ENCODE results near the gene SMTNL2.

DNA sequence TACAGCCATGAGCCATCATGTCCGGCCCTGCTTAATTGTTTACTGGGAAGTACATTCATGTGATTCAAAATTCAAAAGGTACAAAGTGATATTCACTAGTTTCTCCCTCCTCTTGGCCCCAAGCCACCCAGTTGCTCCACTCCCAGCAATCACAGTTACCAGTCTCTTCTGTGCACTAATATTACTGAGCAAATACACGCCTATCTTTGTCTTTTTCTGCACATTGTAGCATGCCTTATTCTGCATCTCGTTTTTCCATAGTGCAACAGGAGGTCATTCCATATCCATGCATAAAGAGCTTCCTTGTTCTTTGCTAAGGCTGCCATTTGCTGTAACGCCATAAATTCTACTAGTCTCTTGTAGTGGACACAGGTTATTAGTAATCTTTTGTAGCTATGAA, 59.3 kb downstream of the SMTNL2 start:
- TF ChIP-seq, protein P1, sequence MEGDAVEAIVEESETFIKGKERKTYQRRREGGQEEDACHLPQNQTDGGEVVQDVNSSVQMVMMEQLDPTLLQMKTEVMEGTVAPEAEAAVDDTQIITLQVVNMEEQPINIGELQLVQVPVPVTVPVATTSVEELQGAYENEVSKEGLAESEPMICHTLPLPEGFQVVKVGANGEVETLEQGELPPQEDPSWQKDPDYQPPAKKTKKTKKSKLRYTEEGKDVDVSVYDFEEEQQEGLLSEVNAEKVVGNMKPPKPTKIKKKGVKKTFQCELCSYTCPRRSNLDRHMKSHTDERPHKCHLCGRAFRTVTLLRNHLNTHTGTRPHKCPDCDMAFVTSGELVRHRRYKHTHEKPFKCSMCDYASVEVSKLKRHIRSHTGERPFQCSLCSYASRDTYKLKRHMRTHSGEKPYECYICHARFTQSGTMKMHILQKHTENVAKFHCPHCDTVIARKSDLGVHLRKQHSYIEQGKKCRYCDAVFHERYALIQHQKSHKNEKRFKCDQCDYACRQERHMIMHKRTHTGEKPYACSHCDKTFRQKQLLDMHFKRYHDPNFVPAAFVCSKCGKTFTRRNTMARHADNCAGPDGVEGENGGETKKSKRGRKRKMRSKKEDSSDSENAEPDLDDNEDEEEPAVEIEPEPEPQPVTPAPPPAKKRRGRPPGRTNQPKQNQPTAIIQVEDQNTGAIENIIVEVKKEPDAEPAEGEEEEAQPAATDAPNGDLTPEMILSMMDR (IDR thresholded peaks at IDR 0.05; ENCODE audit: low read depth, low read length, poor library complexity, severe bottlenecking): no peak
- no peak for TF ChIP-seq EZH2phosphoT487 (IDR thresholded peaks at IDR 0.05; ENCODE audit: borderline replicate concordance, low read length)

All from DOHH2 (cell line).